Activated gamma-delta T cell treated with Interleukin-2 at 50 U/mL for 16 hours (primary cell): Measurements from ENCODE around the gene NUP62CL.

Experiments
- DNase-seq: peaks from one replicate; pipeline ENCODE4 v3.0.0-alpha.2; 2020

Gene NUP62CL

DNA sequence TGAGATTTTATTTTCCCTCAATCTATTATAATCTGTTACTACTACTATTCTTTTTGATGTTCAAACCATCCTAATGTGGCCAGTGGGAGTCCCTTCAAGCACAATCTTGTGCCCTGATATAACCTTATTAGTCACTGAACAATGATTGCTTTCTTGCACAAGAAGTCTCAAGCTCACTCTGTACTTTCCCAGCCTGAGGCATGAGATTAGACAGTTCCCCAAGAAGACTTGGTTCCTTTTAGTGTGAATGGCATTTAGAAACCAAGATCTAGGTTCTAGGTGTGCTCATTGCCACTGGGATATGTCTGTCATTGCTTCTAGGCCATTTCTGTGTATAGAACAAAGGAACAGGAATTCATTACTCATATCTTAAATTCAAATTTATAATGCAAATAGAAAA is 59.6 kb downstream of the NUP62CL start:
- DNase-seq, result no peak

- DNase-seq, result no peak
Measured at GRCh38 chrX:107135965-107136307, 70.3 kb downstream of the NUP62CL start.

GRCh38 chrX:107135049-107135964 is 70.9 kb downstream of the NUP62CL start:
- no peak for DNase-seq

DNA sequence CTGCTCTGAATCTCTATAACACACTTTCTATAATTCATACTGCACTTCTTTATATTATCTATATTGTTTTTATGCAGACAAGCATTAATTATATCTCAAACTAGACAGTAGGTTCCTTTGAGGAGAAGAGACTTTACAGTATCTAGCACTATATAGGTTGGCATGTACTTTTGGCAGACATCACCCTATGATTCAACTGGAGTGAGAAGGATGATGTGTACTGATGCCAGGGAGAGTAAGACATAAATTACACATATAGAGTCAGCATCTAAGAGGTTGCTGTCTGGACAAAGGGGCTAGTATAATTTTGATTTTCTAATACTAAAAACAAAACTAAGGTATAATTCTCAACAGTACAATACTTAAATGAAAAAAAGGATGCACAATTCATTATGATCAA is 82.5 kb downstream of the NUP62CL start:
- DNase-seq, result no peak

DNA sequence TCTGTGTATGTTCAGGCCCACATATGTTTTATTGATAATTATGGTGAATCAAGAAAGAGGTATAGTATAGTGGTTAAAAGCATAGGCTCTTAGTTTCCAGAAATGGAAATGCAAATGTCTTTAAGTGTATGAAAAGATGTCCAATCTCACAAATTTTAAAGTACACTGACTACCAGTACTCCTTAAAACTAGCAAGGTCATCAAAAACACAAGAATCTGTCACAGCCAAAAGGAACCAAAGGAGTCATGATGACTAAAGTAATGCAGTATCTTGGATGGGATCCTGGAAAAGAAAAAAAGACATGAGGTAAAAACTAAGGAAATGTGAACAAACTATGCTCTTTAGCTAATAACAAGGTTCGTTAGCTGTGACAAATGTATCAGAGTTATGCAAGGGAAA is 87.0 kb downstream of the NUP62CL start:
- DNase-seq, result no peak

GRCh38 chrX:107118322-107119147 is 87.7 kb downstream of the NUP62CL start, which contains the start of gene RBM41:
Gene RBM41 (minus strand): TSS chrX:107118822. CDS start chrX:107118773, 49 bp downstream.
- peak; percentile 51 for DNase-seq

DNA sequence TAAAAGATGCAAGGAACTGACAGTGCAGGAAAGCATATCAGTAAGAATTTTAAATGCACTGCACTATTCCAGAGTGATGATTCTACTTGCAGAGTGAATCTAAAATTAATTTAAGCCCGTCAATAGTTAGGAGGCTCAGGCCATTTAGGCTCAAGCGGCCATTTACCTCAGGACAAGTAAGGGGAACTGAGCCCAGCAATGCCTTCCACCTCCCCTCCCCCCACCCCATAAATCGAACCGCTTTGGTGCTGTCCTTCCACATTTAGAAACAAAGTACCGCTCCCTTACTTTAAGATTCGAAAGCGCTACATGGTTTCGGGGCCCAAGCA is 88.3 kb downstream of the NUP62CL start:
- DNase-seq, result no peak

DNA sequence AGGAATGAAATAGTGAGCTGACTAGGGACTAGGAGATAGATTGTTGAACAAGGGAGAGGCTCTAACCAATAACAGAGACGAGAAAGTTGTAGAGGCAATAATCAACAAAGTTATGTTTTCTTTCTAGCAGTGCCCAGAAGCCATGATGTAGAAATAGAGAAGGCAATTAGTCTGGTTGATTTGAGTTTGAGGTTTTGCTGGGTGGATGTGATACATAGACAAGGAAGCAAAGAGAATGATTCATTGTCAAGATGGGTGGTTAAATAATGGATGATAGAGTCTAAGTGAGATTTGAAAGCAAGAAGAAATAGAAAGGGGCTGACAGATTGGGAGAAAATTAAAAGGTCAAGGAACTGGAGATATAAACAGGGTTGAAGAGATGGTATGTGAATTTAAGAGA is 98.8 kb downstream of the NUP62CL start:
- no peak for DNase-seq

- DNase-seq, result no peak
Measured at GRCh38 chrX:107102980-107103379, 103.3 kb downstream of the NUP62CL start.

DNA sequence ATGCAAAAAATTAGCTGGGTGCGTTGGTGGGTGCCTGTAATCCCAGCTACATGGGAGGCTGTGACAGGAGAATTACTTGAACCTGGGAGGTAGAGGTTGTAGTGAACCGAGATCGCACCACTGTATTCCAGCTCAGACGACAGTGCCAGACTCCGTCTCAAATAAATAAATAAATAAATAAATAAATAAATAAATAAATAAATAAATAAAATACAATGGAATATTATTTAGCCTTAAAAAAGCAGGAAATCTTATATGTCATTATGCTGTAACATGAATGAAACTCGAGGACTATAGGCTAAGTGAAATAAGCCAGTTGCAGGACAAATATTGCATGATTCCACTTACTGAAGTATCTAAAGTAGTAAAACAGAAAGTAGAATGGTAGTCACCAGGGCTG is 130.1 kb downstream of the NUP62CL start:
- DNase-seq, result no peak
